T-cell (primary cell): ENCODE results near the gene DLGAP1. TPM values are rescaled to one million over a fixed set of nuclear protein-coding genes. Genes with fewer than 3 reads are reported as not detected.

ENCODE experiments used
- ATAC-seq, 4 experiments: fragments of 200-7000 bp in 3 of 4; fragments of 150-1000 bp in 1 of 4; cut with Tn5 transposase; replicated peaks in 1 of 4; 1 replicate in 3 of 4; 2 replicates in 1 of 4; pipeline ENCODE4 v1.10.0; 2021; ENCODE audit warnings: moderate library complexity in 3 of 4, mild to moderate bottlenecking in 2 of 4, moderate number of reproducible peaks in 1 of 4
- CTCF ChIA-PET, 2 donors: fragments of 300-600 bp; sonication (Branson Sonifier 250); formaldehyde crosslinking; loops; one replicate each; lab custom pipeline; 2022; ENCODE audit warnings: antibody characterized with exemption in 2 of 2; lab: Charles Lee
- POLR2A ChIA-PET, 2 donors: fragments of 300-600 bp; sonication (Branson Sonifier 250); formaldehyde crosslinking; loops; one replicate each; lab custom pipeline; 2022; ENCODE audit warnings: antibody characterized with exemption in 2 of 2; lab: Charles Lee
- DNase-seq, 35 experiments: peaks; one replicate each; pipeline versions ENCODE4 v3.0.0 to v3.0.0-alpha.2; 2013 to 2023
- H3K27ac ChIP-seq: one replicate; pipeline ENCODE4 v1.5.1; 2013; ENCODE audit warnings: low read length
- H3K27me3 ChIP-seq, 2 experiments: replicated peaks in 1 of 2; 1 replicate in 1 of 2; 2 replicates in 1 of 2; pipeline versions ENCODE4 v1.6.1 to v1.7.0; 2013; ENCODE audit warnings: low read length in 1 of 2, mixed read lengths in 1 of 2; ENCODE audit not compliant: control insufficient read depth in 2 of 2, insufficient read depth in 2 of 2; ENCODE audit errors: extremely low read depth in 1 of 2
- H3K36me3 ChIP-seq, 2 donors: 1 replicate in 1 of 2; 2 replicates in 1 of 2; pipeline versions ENCODE4 v1.6.1 to v1.7.0; 2013; ENCODE audit warnings: low read length in 1 of 2; ENCODE audit not compliant: control insufficient read depth in 2 of 2, insufficient read depth in 1 of 2; ENCODE audit errors: extremely low read depth in 1 of 2
- H3K4me1 ChIP-seq, 2 experiments: 1 replicate in 1 of 2; 2 replicates in 1 of 2; pipeline versions ENCODE4 v1.6.1 to v1.7.0; 2013; ENCODE audit warnings: low read length in 2 of 2, mixed read lengths in 1 of 2; ENCODE audit not compliant: insufficient read depth in 2 of 2, control insufficient read depth in 1 of 2; ENCODE audit errors: extremely low read depth in 1 of 2
- H3K4me3 ChIP-seq, 2 donors: 1 replicate in 1 of 2; 2 replicates in 1 of 2; pipeline versions ENCODE4 v1.5.1 to v1.7.0; 2013; ENCODE audit warnings: mild to moderate bottlenecking in 2 of 2, low read length in 1 of 2, moderate library complexity in 1 of 2; ENCODE audit not compliant: control insufficient read depth in 1 of 2; ENCODE audit errors: extremely low read depth in 1 of 2
- H3K9me3 ChIP-seq: 2 replicates; pipeline ENCODE4 v1.7.0; 2013
- H3K27ac Mint-ChIP-seq, 2 donors: one replicate each; pipeline ENCODE4 v1.8.0; 2020 to 2021; ENCODE audit warnings: mild to moderate bottlenecking in 2 of 2, mixed read lengths in 2 of 2
- H3K27me3 Mint-ChIP-seq, 2 donors: one replicate each; pipeline ENCODE4 v1.8.0; 2021 to 2022; ENCODE audit warnings: mixed read lengths in 2 of 2
- H3K36me3 Mint-ChIP-seq: one replicate; pipeline ENCODE4 v1.8.0; 2021; ENCODE audit warnings: mixed read lengths
- H3K4me1 Mint-ChIP-seq, 3 donors: one replicate each; pipeline ENCODE4 v1.8.0; 2020 to 2022; ENCODE audit warnings: mixed read lengths in 3 of 3, mild to moderate bottlenecking in 1 of 3
- H3K4me3 Mint-ChIP-seq, 3 donors: one replicate each; pipeline ENCODE4 v1.8.0; 2020 to 2022; ENCODE audit warnings: mild to moderate bottlenecking in 3 of 3, mixed read lengths in 3 of 3, moderate library complexity in 3 of 3
- H3K9me3 Mint-ChIP-seq, 3 donors: one replicate each; pipeline ENCODE4 v1.8.0; 2020 to 2022; ENCODE audit warnings: mixed read lengths in 3 of 3
- WGBS: methylation state at CpG from one replicate; pipeline ENCODE4 v1.1.5; 2013; ENCODE audit warnings: missing lambda C conversion rate; ENCODE audit not compliant: insufficient coverage; 5-methylcytosine and 5-hydroxymethylcytosine counted together
- total RNA-seq, 35 experiments: library from RNA in 6 of 35; stranded (reverse) in 6 of 35; fragments of 120-200 nt in 1 of 35; gene quantifications; one replicate each; pipeline versions ENCODE4 v1.2.1 to v1.2.4 and lab custom pipeline; 2013 to 2026

The DLGAP1 gene
- total RNA-seq, 5 donors from 2014 or later (not counting 1 experiment from before 2014, with no cell fraction given) = 0.25 to 1.8 (median 0.26) TPM

DNA sequence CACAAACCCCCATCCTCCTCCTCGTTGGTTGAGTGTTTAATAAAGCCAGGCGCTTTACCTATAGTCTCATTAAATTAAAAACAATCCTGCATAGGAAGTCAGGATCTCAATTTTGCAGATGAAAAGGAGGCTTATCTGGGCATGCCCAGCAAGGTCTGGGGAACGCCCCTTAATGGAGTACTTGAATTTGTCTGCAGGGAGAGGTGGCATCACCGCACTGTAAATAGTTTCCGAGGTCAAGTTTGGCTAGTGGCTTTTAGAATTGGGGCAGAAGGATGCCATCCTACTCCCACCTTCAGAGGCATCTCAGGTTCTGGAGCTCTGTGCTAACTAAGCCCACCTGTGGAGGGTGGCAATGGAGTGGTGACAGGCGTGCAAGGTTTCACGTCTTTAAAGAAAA, 855.9 kb downstream of the DLGAP1 start:
- H3K9me3 Mint-ChIP-seq = no peaks in the 10 kb centered on the region
- H3K36me3 Mint-ChIP-seq = peaks cover 15% of the 10 kb centered on the region
- POLR2A ChIA-PET = interaction anchor here (0.5 to 1.2 kb wide), 2 partner anchors 148 to 151 kb away, joined by 7 to 9 read pairs; no protein-coding TSS in a partner anchor
- H3K27me3 Mint-ChIP-seq = no peaks in the 10 kb centered on the region
- Histone ChIP-seq H3K4me1 (peaks cover 36 to 70% of the 10 kb centered on the region in 2 experiments), H3K36me3 (peaks cover 0 to 7% of the 10 kb centered on the region in 2 donors), H3K27me3 (no peaks in the 10 kb centered on the region), H3K27ac (no peak overlapping the region), H3K4me3 (no peak overlapping the region), H3K9me3 (no peaks in the 10 kb centered on the region)
- ATAC-seq = no peak
- H3K4me1 Mint-ChIP-seq = peaks cover 33 to 49% (median 40%) of the 10 kb centered on the region in 3 donors
- DNase-seq = no peak
- H3K27ac Mint-ChIP-seq = no peak overlapping the region
- CTCF ChIA-PET = no interaction called here
- no peak overlapping the region for H3K4me3 Mint-ChIP-seq
- 100% methylated on average over 1 of the region's 7 CpGs for WGBS

DNA sequence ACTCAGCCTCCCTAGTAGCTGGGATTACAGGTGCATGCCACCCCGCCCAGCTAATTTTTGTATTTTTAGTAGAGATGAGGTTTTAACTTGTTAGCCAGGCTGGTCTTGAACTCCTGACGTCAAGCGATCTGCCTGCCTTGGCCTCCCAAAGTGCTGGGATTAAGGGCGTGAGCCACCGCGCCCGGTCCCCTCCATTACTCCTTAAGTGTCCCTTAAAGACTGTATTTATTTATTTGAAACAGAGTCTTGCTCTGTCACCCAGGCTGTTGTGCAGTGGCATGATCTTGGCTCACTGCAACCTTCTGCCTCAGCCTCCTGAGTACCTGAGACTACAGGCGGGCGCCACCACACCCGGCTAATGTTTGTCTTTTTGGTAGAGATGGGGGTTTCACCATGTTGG, 856.5 kb downstream of the DLGAP1 start:
- H3K4me3 Mint-ChIP-seq = no peak overlapping the region
- H3K27ac Mint-ChIP-seq = peak overlapping the region in 1 of 2 donors; percentile 43
- H3K36me3 ChIP-seq = peaks cover 0 to 7% of the 10 kb centered on the region in 2 donors
- no peak overlapping the region for H3K4me3 ChIP-seq
- no CpG with 5 or more reads among the region's 10 CpGs for WGBS
- H3K27me3 Mint-ChIP-seq = no peaks in the 10 kb centered on the region
- no peak overlapping the region for H3K27ac ChIP-seq
- peaks cover 31 to 65% of the 10 kb centered on the region in 2 experiments for H3K4me1 ChIP-seq
- H3K27me3 ChIP-seq = no peaks in the 10 kb centered on the region
- ATAC-seq (no peak), DNase-seq (no peak)
- peaks cover 15% of the 10 kb centered on the region for H3K36me3 Mint-ChIP-seq
- peaks cover 36 to 52% (median 42%) of the 10 kb centered on the region in 3 donors for H3K4me1 Mint-ChIP-seq
- H3K9me3 Mint-ChIP-seq = no peaks in the 10 kb centered on the region
- ChIA-PET CTCF (interaction anchor here (0.6 kb wide), 3 partner anchors 124 to 600 kb away, joined by 3 to 4 read pairs (median 3); no protein-coding TSS in a partner anchor), POLR2A (interaction anchor here (0.6 kb wide), 3 partner anchors 9 to 332 kb away, joined by 3 to 12 read pairs (median 4); no protein-coding TSS in a partner anchor)
- H3K9me3 ChIP-seq = no peaks in the 10 kb centered on the region

DNA sequence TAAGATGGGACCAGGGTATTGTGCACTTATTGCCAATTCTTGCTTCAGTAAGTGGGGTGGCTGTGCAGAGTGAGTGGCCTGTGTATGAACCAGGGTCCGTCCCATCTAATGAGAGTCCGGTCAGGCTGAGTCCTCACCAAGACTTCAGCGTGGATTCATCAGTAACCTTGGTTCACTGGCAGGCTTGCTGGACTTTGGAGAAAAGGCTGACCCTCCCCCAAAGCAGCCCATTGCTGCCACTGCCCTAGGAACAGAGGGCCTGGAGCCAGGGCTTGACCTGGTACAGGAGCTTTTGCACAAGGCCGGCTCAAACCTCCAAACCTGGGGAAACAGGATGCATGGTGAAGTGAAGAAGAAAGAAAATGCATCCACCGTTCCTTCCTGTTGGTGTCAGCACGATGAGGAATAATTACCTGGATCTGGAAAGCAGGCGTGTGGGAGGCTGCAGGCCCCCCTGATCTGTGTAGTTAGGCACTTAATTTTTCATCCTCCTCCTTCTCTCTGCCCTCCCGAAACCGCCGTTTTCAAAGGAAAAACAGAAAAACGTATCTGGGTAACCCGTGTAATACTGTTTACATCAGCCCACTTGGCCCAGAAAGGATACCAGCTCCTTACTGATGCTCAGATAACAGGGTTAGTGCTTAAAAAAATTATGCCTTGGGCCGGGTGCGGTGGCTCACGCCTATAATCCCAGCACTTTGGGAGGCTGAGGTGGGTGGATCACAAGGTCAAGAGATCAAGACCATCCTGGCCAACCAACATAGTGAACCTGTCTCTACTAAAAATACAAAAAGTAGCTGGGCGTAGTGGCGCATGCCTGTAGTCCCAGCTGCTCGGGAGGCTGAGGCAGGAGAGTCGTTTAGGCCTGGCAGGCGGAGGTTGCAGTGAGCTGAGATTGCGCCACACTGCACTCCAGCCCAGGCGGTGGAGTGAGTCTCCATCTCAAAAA, 857.4 kb downstream of the DLGAP1 start:
- Mint-ChIP-seq H3K27ac (peak overlapping the region; percentile 98 to 99), H3K4me3 (peak overlapping the region; percentile 87 to 95 (median 91)), H3K27me3 (no peaks in the 10 kb centered on the region), H3K4me1 (peaks cover 44 to 60% (median 50%) of the 10 kb centered on the region in 3 donors), H3K9me3 (no peaks in the 10 kb centered on the region), H3K36me3 (peaks cover 15% of the 10 kb centered on the region)
- DNase-seq (no peak), ATAC-seq (no peak)
- ChIA-PET POLR2A (interaction anchor here (0.6 to 1.5 kb wide), 4 partner anchors 8 to 332 kb away, joined by 3 to 12 read pairs (median 4); no protein-coding TSS in a partner anchor), CTCF (interaction anchor here (0.6 to 1.4 kb wide), 5 partner anchors 12 to 624 kb away, joined by 3 to 5 read pairs (median 3); no protein-coding TSS in a partner anchor)
- 90% methylated on average over 14 of the region's 22 CpGs for whole genome bisulfite sequencing
- H3K36me3 ChIP-seq = peaks cover 0 to 7% of the 10 kb centered on the region in 2 donors
- H3K27me3 ChIP-seq = no peaks in the 10 kb centered on the region
- H3K4me3 ChIP-seq = no peak overlapping the region
- H3K27ac ChIP-seq = peak overlapping the region; percentile 98
- H3K4me1 ChIP-seq = peaks cover 29 to 64% of the 10 kb centered on the region in 2 experiments
- H3K9me3 ChIP-seq = no peaks in the 10 kb centered on the region

DNA sequence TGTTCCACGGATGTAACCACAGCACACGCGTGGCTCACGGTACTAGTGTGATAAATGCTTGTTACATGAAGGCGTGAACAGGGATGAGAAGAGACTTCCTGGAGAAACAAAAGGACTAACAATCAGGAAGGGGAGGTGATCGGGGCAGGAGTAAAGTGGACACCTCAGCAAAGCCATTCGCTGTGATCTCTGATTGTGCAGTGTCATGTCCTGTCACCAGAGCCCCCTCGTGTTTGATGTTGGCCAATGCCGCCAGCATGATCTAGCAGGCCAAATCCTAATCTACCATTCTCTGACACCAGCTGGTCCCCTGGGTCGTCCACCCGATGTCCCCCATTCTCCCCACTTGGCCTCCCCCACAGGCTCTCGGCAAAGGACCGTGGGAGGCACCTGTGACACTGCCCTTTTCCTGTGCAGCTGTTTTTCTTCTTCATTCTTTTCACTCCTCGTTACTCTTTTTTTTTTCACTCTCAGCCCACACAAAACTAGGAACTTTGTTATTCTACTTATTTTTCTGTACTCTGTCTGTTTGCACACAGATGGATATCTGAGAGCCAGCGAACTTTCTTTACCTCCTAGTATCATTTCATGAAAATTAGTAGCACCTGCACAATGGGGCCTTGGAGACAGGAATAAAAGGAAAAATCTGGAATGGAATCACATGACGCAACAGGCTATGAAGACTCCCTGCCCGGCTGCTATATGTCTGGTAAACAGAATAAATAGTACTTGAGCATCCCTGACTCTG, 858.3 kb downstream of the DLGAP1 start:
- no peaks in the 10 kb centered on the region for H3K9me3 Mint-ChIP-seq
- peak overlapping the region; percentile 98 to 99 for H3K27ac Mint-ChIP-seq
- ChIA-PET CTCF (interaction anchor here (0.6 to 3.4 kb wide), 11 partner anchors 9 to 1017 kb away, joined by 3 to 31 read pairs (median 4); no protein-coding TSS in a partner anchor), POLR2A (interaction anchor here (0.7 to 1.5 kb wide), 7 partner anchors 9 to 368 kb away, joined by 3 to 6 read pairs (median 5); no protein-coding TSS in a partner anchor)
- Histone ChIP-seq H3K4me1 (peaks cover 27 to 63% of the 10 kb centered on the region in 2 experiments), H3K9me3 (no peaks in the 10 kb centered on the region), H3K27ac (peak overlapping the region; percentile 98), H3K36me3 (peaks cover 0 to 7% of the 10 kb centered on the region in 2 donors), H3K27me3 (no peaks in the 10 kb centered on the region), H3K4me3 (peak overlapping the region in 1 of 2 donors; percentile 63)
- no peaks in the 10 kb centered on the region for H3K27me3 Mint-ChIP-seq
- peak in 22 of 35 experiments; percentile 13 to 66 (median 27) for DNase-seq
- ATAC-seq = no peak
- peaks cover 45 to 65% (median 55%) of the 10 kb centered on the region in 3 donors for H3K4me1 Mint-ChIP-seq
- peaks cover 15% of the 10 kb centered on the region for H3K36me3 Mint-ChIP-seq
- 18% methylated on average over 15 of the region's 17 CpGs for WGBS
- peak overlapping the region; percentile 87 to 95 (median 91) for H3K4me3 Mint-ChIP-seq

DNA sequence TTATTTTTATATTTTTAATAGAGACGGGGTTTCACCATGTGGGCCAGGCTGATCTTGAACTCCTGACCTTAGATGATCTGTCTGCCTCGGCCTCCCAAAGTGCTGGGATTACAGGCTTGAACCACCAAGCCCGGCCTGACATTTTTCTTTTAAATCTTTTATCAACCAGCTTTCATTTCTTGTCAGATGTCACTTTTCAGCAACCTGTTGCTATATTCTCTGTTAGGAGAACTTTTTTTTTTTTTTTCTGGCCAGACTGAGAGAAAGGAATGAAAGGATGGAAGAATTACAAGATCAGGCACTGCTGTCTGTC, 858.8 kb downstream of the DLGAP1 start:
- ChIA-PET POLR2A (interaction anchor here (0.6 to 1.5 kb wide), 8 partner anchors 9 to 619 kb away, joined by 3 to 6 read pairs (median 4); no protein-coding TSS in a partner anchor), CTCF (interaction anchor here (0.6 to 3.4 kb wide), 15 partner anchors 10 to 1016 kb away, joined by 3 to 31 read pairs (median 4); no protein-coding TSS in a partner anchor)
- no peaks in the 10 kb centered on the region for H3K9me3 Mint-ChIP-seq
- peaks cover 45 to 66% (median 56%) of the 10 kb centered on the region in 3 donors for H3K4me1 Mint-ChIP-seq
- Histone ChIP-seq H3K4me1 (peaks cover 27 to 63% of the 10 kb centered on the region in 2 experiments), H3K4me3 (peak overlapping the region in 1 of 2 donors; percentile 63), H3K27me3 (no peaks in the 10 kb centered on the region), H3K9me3 (no peaks in the 10 kb centered on the region), H3K27ac (peak overlapping the region; percentile 98), H3K36me3 (peaks cover 0 to 7% of the 10 kb centered on the region in 2 donors)
- H3K4me3 Mint-ChIP-seq = peak overlapping the region; percentile 87 to 95 (median 91)
- H3K36me3 Mint-ChIP-seq = peaks cover 15% of the 10 kb centered on the region
- 0% methylated on average over 1 of the region's 3 CpGs for WGBS
- H3K27ac Mint-ChIP-seq = peak overlapping the region; percentile 98 to 99
- no peak for ATAC-seq
- DNase-seq = no peak
- H3K27me3 Mint-ChIP-seq = no peaks in the 10 kb centered on the region
